Activated CD4-positive, alpha-beta T cell treated with anti-CD3 and anti-CD28 coated beads for 36 hours (primary cell): Measurements from ENCODE around the gene ZFPM1. TPM values are rescaled to one million over a fixed set of nuclear protein-coding genes. Genes with fewer than 3 reads are reported as not detected.
A peak's percentile ranks its signal among the peaks of the same experiment; 100 is the strongest.

Experiments
- ATAC-seq: fragments of 200-7000 bp; cut with Tn5 transposase; one replicate; pipeline ENCODE4 v1.10.0; 2021; ENCODE audit warnings: mild to moderate bottlenecking, moderate library complexity
- CTCF ChIA-PET: fragments of 350-600 bp; sonication (Branson Sonifier 250); formaldehyde crosslinking; loops from one replicate; lab custom pipeline; 2021; ENCODE audit warnings: antibody characterized with exemption; lab: Charles Lee
- POLR2A ChIA-PET: fragments of 350-600 bp; sonication (Branson Sonifier 250); formaldehyde crosslinking; loops from one replicate; lab custom pipeline; 2021; ENCODE audit warnings: antibody characterized with exemption, inconsistent platforms; lab: Charles Lee
- DNase-seq: peaks from one replicate; pipeline ENCODE4 v3.0.0-alpha.2; 2020
- H3K27ac Mint-ChIP-seq: one replicate; pipeline ENCODE4 v1.8.0; 2021; ENCODE audit warnings: mixed read lengths
- H3K27me3 Mint-ChIP-seq: one replicate; pipeline ENCODE4 v1.8.0; 2021; ENCODE audit warnings: mixed read lengths
- H3K36me3 Mint-ChIP-seq: one replicate; pipeline ENCODE4 v1.8.0; 2021; ENCODE audit warnings: low read depth, mixed read lengths
- H3K4me1 Mint-ChIP-seq: one replicate; pipeline ENCODE4 v1.8.0; 2021; ENCODE audit warnings: mixed read lengths
- H3K4me3 Mint-ChIP-seq: one replicate; pipeline ENCODE4 v1.8.0; 2021; ENCODE audit warnings: mild to moderate bottlenecking, moderate library complexity, mixed read lengths
- H3K9me3 Mint-ChIP-seq: one replicate; pipeline ENCODE4 v1.8.0; 2021; ENCODE audit warnings: low read depth, mixed read lengths
- intact Hi-C, 2 experiments: fragments of 100-400 bp; cut with DNase I in 1 of 2; cut with micrococcal nuclease in 1 of 2; formaldehyde crosslinking; loops; one replicate each; pipeline versions ENCODE4 v1.14.2 to v1.15.1; 2022 to 2024; cut with DNase I, micrococcal nuclease
- total RNA-seq, 2 experiments: library from RNA; stranded (reverse); gene quantifications; one replicate each; pipeline ENCODE4 v1.2.3, GENCODE V29; 2021

Gene ZFPM1
- total RNA-seq, 2 experiments from 2014 or later, result 9.9 to 12.6 TPM

GRCh38 chr16:88454523-88454947 lies 1.5 kb downstream of the ZFPM1 start:
- Mint-ChIP-seq H3K36me3 (no peaks in the 10 kb centered on the region), H3K9me3 (no peaks in the 10 kb centered on the region), H3K27ac (peak overlapping the region; percentile 94), H3K4me1 (peaks cover 32% of the 10 kb centered on the region), H3K27me3 (no peaks in the 10 kb centered on the region), H3K4me3 (peak overlapping the region; percentile 85)
- ATAC-seq, result peak; percentile 3
- DNase-seq, result peak; percentile 74
- POLR2A ChIA-PET, result interaction anchor here (1.0 kb wide), 1 partner anchor 115 kb away, joined by 4 read pairs; the partner anchor contains the start of gene ZC3H18
- intact Hi-C loops, result loop anchor here (2.0 to 10.0 kb wide), 8 partner anchors 14 to 1520 kb away; partner anchors contain the start of genes ZCCHC14 (in 2 of the 2), KLHDC4 (in 1 of the 2), PIEZO1 (in 1 of the 2) and TCF25 (in 1 of the 2)
- CTCF ChIA-PET, result interaction anchor here (0.5 to 1.0 kb wide), 3 partner anchors 16 to 589 kb away, joined by 3 read pairs; no protein-coding TSS in a partner anchor

GRCh38 chr16:88455610-88456355 lies 2.7 kb downstream of the ZFPM1 start:
- Mint-ChIP-seq H3K27me3 (no peaks in the 10 kb centered on the region), H3K9me3 (no peaks in the 10 kb centered on the region), H3K27ac (peak overlapping the region; percentile 95), H3K4me3 (peak overlapping the region; percentile 85), H3K36me3 (no peaks in the 10 kb centered on the region), H3K4me1 (peaks cover 39% of the 10 kb centered on the region)
- ChIA-PET POLR2A (interaction anchor here (0.6 to 1.0 kb wide), 3 partner anchors 9 to 114 kb away, joined by 4 to 5 read pairs (median 4); partner anchors contain the start of gene ZC3H18), CTCF (interaction anchor here (0.9 kb wide), 1 partner anchor 9 kb away, joined by 3 read pairs; no protein-coding TSS in a partner anchor)
- peak; percentile 90 for DNase-seq
- intact Hi-C loops, result loop anchor here (1.0 to 10.0 kb wide), 11 partner anchors 13 to 1519 kb away; partner anchors contain the start of genes ZCCHC14 (in 2 of the 2), MVD (in 1 of the 2), PIEZO1 (in 1 of the 2) and TUBB3 (in 1 of the 2)
- peak; percentile 59 for ATAC-seq

- POLR2A ChIA-PET, result interaction anchor here (0.7 kb wide), 1 partner anchor 9 kb away, joined by 3 read pairs; no protein-coding TSS in a partner anchor
- peak; percentile 5 for ATAC-seq
- Mint-ChIP-seq H3K4me3 (peak overlapping the region; percentile 85), H3K9me3 (no peaks in the 10 kb centered on the region), H3K27me3 (no peaks in the 10 kb centered on the region), H3K36me3 (no peaks in the 10 kb centered on the region), H3K4me1 (peaks cover 41% of the 10 kb centered on the region), H3K27ac (peak overlapping the region; percentile 95)
- peak; percentile 86 for DNase-seq
- intact Hi-C loops, result loop anchor here (1.0 to 10.0 kb wide), 12 partner anchors 13 to 1518 kb away; partner anchors contain the start of genes ZCCHC14 (in 2 of the 2), MVD (in 1 of the 2), PIEZO1 (in 1 of the 2) and TUBB3 (in 1 of the 2)
- CTCF ChIA-PET, result interaction anchor here (0.6 to 0.9 kb wide), 3 partner anchors 8 to 557 kb away, joined by 3 read pairs; no protein-coding TSS in a partner anchor
Measured at GRCh38 chr16:88456356-88457292, 3.5 kb downstream of the ZFPM1 start.

- ATAC-seq (no peak), DNase-seq (no peak)
- no peaks in the 10 kb centered on the region for H3K27me3 Mint-ChIP-seq
- no peaks in the 10 kb centered on the region for H3K36me3 Mint-ChIP-seq
- ChIA-PET CTCF (no interaction called here), POLR2A (no interaction called here)
- intact Hi-C loops, result loop anchor here (5.0 to 10.0 kb wide), 7 partner anchors 109 to 1517 kb away; partner anchors contain the start of genes ZCCHC14 (in 2 of the 2), PIEZO1 (in 1 of the 2), TUBB3 (in 1 of the 2) and VPS9D1 (in 1 of the 2)
- H3K4me1 Mint-ChIP-seq, result peaks cover 37% of the 10 kb centered on the region
- H3K4me3 Mint-ChIP-seq, result no peak overlapping the region
- no peak overlapping the region for H3K27ac Mint-ChIP-seq
- H3K9me3 Mint-ChIP-seq, result no peaks in the 10 kb centered on the region
Measured at GRCh38 chr16:88458039-88458772, 5.1 kb downstream of the ZFPM1 start.

- H3K27me3 Mint-ChIP-seq, result no peaks in the 10 kb centered on the region
- H3K4me1 Mint-ChIP-seq, result peaks cover 41% of the 10 kb centered on the region
- no peak for DNase-seq
- peak overlapping the region; percentile 25 for H3K27ac Mint-ChIP-seq
- CTCF ChIA-PET, result no interaction called here
- no peak overlapping the region for H3K4me3 Mint-ChIP-seq
- POLR2A ChIA-PET, result no interaction called here
- H3K9me3 Mint-ChIP-seq, result no peaks in the 10 kb centered on the region
- intact Hi-C loops, result loop anchor here (5.0 to 10.0 kb wide), 7 partner anchors 108 to 1516 kb away; partner anchors contain the start of genes ZCCHC14 (in 2 of the 2), PIEZO1 (in 1 of the 2), TUBB3 (in 1 of the 2) and VPS9D1 (in 1 of the 2)
- no peak for ATAC-seq
- H3K36me3 Mint-ChIP-seq, result no peaks in the 10 kb centered on the region
Measured at GRCh38 chr16:88458773-88459235, 5.7 kb downstream of the ZFPM1 start.

GRCh38 chr16:88459366-88460073 lies 6.4 kb downstream of the ZFPM1 start:
- intact Hi-C loops, result loop anchor here (5.0 to 10.0 kb wide), 7 partner anchors 108 to 1515 kb away; partner anchors contain the start of genes ZCCHC14 (in 2 of the 2), PIEZO1 (in 1 of the 2), TUBB3 (in 1 of the 2) and VPS9D1 (in 1 of the 2)
- peak overlapping the region; percentile 25 for H3K27ac Mint-ChIP-seq
- H3K4me1 Mint-ChIP-seq, result peaks cover 45% of the 10 kb centered on the region
- DNase-seq (no peak), ATAC-seq (no peak)
- ChIA-PET POLR2A (interaction anchor here (0.5 kb wide), 1 partner anchor 995 kb away, joined by 3 read pairs; no protein-coding TSS in a partner anchor), CTCF (no interaction called here)
- H3K36me3 Mint-ChIP-seq, result no peaks in the 10 kb centered on the region
- no peaks in the 10 kb centered on the region for H3K9me3 Mint-ChIP-seq
- no peaks in the 10 kb centered on the region for H3K27me3 Mint-ChIP-seq
- H3K4me3 Mint-ChIP-seq, result no peak overlapping the region

GRCh38 chr16:88460496-88461330 lies 7.6 kb downstream of the ZFPM1 start:
- ChIA-PET POLR2A (no interaction called here), CTCF (no interaction called here)
- Mint-ChIP-seq H3K27ac (no peak overlapping the region), H3K27me3 (no peaks in the 10 kb centered on the region), H3K36me3 (no peaks in the 10 kb centered on the region), H3K4me1 (peaks cover 53% of the 10 kb centered on the region), H3K9me3 (no peaks in the 10 kb centered on the region), H3K4me3 (no peak overlapping the region)
- intact Hi-C loops, result no loop called here
- ATAC-seq, result no peak
- DNase-seq, result no peak

- CTCF ChIA-PET, result interaction anchor here (0.6 kb wide), 1 partner anchor 172 kb away, joined by 3 read pairs; no protein-coding TSS in a partner anchor
- POLR2A ChIA-PET, result no interaction called here
- no peaks in the 10 kb centered on the region for H3K27me3 Mint-ChIP-seq
- no peak overlapping the region for H3K4me3 Mint-ChIP-seq
- intact Hi-C loops, result no loop called here
- no peaks in the 10 kb centered on the region for H3K9me3 Mint-ChIP-seq
- H3K36me3 Mint-ChIP-seq, result no peaks in the 10 kb centered on the region
- no peak for ATAC-seq
- peaks cover 56% of the 10 kb centered on the region for H3K4me1 Mint-ChIP-seq
- H3K27ac Mint-ChIP-seq, result no peak overlapping the region
- DNase-seq, result no peak
Measured at GRCh38 chr16:88461331-88462269, 8.5 kb downstream of the ZFPM1 start.
